GM21576 (cell line): Measurements from ENCODE around the gene IFNA17.
"Not testable (repeated sequence)": the region's sequence is repeated elsewhere in the genome, so short reads cannot be mapped to it uniquely, and the experiment has no call there.

ENCODE experiments used
- ATAC-seq: cut with Tn5 transposase; IDR thresholded peaks from one replicate; pipeline ENCODE4 v1.9.1; 2021; ENCODE audit warnings: mild to moderate bottlenecking, moderate library complexity; ENCODE audit not compliant: unreplicated experiment

Gene IFNA17

GRCh38 chr9:21228122-21228521, at the start of gene IFNA17:
IFNA17 (minus strand) TSS chr9:21228222; CDS start chr9:21228173, 49 bp downstream.
- no peak for ATAC-seq

DNA sequence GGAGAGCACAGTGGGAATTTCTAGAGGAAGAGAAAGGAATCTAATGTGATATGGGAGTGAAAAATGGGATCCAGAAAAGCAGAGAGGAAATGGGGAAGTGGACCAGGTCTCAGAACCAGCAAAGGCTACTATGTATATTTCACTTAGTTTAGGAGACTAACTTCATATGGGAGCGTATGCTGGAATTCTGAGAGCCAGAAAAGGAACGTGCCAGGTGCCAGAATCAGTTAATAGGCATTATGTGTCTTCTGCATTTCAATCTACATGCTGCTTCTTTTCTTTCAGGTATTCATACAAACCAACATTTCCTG, 40.3 kb upstream of the IFNA17 start:
- no peak for ATAC-seq

- ATAC-seq: peak; percentile 66
Observed at GRCh38 chr9:21267485-21268346, 39.7 kb upstream of the IFNA17 start.

DNA sequence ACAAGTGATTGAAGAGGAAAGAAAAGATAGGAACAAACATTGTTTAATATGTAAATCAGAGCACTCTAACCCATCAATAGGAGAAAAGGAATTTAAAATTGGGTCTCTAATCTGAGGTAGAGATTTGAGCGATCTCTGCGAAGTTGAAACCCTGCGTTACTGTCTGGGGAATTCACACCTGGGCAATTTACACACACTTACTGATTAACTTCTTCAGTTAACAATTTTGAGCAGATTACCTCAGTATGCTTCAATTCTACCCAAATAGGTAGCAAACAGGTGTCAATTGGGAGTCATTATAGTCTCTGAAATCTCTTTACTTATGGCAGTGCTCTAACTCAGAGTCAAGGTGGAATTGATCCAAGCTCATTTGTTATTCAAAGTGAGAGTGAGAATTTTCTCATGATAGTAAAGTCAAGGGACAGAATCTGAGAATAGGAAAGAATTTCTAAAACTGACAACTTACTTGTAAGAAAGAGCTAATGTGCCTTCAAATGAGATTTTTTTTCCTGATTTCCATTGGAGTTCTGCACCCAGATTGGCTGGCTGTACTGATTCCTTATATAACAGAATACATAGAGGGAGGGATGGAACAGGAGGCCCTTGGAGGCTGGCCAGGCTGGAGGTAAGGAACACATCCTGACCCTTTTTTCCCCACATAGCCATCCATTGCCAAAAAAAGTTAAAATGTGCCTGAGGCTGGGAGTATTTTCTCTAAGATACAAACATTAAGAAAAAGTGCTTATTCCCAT, 38.9 kb upstream of the IFNA17 start:
- ATAC-seq: no peak

- no peak for ATAC-seq
Observed at GRCh38 chr9:21265421-21266189, 37.6 kb upstream of the IFNA17 start.

DNA sequence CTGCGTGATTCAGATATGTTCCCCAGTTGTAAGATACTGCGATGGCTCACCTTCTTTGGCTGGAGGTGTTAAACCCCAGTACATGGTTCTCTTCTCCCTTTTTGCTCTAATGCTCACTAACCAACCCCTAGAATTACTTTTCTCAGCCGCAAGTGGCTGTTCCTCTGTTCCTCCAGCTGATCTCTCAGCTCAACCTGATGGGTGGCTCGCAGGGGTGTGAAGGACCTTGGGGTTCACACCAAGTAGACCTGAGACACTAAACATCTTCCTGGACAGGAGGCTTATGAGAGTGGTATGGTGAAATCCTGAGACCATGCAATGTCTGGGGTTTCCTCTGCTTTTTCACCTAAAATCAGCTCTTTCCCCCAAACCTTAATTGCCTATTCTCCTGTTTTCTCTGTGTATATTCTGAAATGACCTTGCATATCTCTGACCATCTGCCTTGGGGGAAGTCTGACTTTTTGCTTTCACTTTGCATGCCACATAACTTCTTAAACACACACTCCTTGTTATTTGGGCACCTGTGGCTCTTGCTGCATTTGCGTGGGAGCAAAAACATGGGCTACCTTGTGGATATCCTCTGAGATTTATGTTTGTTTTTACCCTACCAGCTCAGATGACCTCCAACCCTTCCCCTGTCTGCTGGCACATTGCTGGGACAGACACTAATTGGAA, 27.7 kb upstream of the IFNA17 start:
- no peak for ATAC-seq

DNA sequence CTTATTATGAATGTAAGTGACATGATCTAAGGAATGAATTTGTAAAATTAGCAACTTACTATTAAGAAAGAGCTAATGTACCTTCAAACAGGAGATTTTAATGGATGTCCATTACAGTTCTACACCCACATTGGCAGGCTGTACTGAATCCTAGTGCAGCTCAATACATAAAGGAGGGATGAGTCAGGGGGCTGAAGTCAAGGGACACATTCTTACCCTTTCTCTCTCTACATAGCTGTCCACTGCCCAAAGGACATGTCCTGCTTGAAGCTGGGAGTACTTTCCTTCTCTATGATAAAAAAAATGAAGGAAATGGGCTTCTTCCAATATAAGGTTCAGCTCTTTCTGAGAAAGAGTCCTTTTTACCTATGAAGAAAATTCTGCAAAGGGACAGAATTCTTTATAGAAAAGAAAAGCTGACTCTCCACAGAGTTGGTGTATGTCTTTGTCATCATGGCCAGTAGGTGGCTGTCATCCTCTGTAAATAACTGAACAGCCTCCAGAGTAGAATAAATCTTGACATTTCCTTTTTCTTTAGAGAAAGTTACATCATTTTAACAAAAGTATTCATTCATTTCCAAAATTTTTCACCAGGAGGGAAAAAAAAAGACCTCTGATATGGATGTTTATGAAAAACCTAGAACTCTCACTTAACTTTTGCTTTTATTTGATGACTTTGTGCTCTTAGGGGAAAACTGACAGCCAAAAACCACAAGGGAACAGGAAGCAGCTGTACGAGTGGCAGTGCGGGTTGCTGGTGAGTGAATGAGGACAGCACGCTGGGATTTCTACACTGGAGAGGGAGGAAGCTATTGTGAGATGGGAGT, 24.9 kb upstream of the IFNA17 start:
- ATAC-seq: peak; percentile 78

GRCh38 chr9:21251638-21252037, 23.6 kb upstream of the IFNA17 start:
- ATAC-seq: no peak

DNA sequence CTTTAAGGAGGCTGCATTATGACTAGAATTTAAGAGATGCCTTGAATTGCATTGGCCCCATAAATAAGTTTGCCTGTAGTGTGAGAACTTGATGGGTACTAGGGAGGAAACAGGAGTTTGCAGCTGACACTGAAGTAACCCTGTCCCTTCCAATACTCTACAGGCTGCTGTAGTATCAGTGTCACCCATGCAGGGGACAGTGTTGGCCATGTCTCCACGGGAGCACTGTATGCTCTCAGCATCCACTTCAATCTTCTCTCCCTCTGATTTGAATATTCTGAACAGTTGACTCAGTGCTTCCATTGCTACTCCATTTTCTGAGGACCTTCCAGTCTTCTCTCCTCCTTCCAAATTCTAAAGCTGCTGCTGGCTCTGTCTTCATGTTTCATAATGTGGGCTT, 23.2 kb upstream of the IFNA17 start:
- no peak for ATAC-seq

DNA sequence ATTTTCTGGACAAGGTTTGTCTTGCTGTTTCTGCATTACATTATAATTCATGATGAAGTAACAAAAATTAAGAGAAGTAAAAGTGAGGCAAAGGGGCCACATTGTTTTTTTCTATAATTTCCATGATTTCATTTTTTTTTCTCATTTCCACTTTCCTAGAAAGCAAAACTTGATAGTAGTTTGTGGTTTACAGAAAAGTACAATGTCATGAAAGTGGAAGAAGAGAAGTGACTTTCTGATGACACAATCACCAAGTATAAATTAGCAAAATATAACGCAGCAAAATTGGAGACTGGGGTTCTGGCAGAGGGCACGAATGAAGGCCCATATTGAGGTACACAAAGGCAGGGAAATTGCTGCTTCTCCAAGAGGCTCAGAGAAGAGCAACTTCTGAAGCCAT, 16.8 kb upstream of the IFNA17 start:
- ATAC-seq: no peak

DNA sequence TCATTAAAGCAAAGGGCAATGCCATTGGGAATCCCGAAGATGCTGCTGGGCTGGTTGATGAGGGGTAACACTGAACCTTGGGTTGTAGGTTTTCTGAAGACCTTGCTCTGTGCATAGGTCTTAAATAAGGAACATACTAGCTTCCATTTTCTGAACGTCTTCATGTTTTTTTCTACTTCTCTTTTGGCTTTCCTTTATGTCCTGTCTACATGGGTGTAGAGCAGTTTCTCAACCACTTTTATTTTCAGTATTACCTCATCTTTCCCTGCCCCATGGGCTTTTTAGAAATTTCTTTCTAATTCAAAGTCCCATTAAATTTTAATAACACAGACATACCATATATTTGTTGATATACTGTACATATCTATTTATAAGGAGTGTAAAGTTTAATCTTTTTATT, 11.9 kb upstream of the IFNA17 start, which contains the start of gene IFNA14:
TSS of gene IFNA14 (minus strand) at position 95 of the 400 bp plus-strand sequence. CDS start at position 25, 70 bp downstream.
- no peak for ATAC-seq

DNA sequence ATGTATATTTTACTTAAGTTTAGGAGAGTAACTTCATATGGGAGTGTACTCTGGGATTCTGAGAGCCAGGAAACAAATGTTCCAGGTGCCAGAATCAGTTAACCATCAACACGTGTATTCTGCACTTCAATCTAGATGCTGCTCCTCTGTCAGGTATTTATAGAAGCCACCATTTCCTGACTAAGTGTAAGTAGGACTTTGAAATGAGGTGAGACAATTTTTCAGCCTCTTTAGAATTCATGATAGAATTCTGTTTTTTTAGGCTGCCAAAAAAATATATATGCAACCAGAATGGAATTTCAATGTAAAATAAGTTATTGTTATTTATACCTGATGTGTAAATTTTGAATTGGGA, 8.3 kb upstream of the IFNA17 start:
- not testable (repeated sequence) for ATAC-seq

DNA sequence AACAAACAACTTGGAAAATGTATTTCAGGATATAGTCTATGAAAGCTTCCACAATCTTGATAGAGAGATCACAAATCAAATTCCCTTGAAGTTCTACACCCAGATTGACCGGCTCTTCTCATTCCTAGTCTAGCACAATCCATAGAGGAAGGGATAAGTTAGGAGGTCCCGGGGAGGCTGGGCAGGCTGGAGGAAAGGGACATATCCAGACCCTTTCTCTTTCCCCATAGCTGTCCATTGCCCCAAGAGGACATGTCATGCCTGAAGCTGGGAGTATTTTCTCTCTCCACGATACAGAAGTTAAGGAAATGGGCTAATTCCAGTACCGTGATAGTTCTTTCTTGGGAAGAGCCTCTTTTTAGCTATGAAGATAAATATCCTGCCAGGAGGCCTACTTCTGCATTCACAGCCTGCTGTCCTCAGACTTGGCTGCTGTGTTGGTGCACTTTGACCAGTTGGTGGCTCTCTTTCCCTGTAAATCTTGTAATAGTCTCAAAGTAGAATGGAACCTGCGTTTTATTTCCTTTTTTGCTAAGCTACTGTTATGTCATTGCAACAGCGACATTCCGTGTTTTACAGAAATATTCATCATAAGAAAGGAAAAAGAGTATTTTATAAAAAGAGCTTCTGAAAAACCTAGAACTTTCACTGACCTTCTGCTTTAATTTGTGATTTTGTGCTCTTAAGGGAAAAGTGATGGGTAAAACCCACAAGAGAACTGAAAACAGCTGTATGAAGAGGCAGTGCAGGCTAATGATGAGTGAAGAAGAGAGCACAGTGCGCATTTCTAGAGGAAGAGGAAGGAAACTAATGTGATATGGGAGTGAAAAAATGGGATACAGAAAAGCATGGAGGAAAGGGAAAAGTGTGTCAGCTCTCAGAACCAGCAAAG, 7.7 kb upstream of the IFNA17 start:
- ATAC-seq: peak; percentile 87

GRCh38 chr9:21234153-21234687, 6.2 kb upstream of the IFNA17 start:
- ATAC-seq: no peak

DNA sequence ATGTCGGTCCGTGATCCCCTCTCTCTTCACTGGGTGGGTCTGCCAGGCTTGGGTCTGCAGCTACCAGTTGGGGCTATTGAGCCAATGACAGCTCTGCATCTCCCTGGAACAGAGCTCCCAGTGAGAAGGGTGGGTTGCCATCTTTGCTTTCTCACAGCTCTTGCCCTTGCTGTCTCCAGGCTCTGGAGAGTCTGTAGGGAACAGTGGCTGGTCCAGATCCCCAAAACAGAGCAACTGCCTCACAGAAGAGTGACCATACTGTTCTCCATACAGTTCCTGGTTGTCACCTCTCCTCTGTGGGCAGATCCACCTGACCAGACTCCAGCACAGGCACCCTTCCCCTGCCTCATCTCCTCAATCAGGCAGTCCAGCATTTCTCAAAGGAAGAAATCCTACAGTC, 5.2 kb upstream of the IFNA17 start:
- no peak for ATAC-seq

DNA sequence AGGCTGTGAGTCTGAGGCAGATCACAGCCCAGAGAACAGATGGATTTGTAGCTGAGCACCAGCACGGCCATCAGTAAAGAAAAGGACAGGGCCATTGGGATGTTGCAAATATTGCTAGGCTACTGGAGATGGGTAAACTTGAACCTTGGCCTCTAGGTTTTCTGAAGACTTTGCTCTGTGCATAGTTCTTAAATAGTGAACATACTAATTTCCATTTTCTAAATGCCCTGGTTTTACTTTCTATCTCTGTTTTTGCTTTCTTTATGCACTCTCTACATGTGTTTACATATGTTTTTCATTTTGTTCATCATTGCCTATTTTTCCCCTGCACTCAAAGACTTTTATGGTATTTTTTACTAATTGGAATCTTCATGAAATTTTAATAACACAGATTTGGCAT, 10.8 kb downstream of the IFNA17 start, which contains the start of gene IFNA16:
TSS of gene IFNA16 (minus strand) at position 101 of the 400 bp plus-strand sequence. CDS start at position 95, 6 bp downstream.
- not testable (repeated sequence) for ATAC-seq

DNA sequence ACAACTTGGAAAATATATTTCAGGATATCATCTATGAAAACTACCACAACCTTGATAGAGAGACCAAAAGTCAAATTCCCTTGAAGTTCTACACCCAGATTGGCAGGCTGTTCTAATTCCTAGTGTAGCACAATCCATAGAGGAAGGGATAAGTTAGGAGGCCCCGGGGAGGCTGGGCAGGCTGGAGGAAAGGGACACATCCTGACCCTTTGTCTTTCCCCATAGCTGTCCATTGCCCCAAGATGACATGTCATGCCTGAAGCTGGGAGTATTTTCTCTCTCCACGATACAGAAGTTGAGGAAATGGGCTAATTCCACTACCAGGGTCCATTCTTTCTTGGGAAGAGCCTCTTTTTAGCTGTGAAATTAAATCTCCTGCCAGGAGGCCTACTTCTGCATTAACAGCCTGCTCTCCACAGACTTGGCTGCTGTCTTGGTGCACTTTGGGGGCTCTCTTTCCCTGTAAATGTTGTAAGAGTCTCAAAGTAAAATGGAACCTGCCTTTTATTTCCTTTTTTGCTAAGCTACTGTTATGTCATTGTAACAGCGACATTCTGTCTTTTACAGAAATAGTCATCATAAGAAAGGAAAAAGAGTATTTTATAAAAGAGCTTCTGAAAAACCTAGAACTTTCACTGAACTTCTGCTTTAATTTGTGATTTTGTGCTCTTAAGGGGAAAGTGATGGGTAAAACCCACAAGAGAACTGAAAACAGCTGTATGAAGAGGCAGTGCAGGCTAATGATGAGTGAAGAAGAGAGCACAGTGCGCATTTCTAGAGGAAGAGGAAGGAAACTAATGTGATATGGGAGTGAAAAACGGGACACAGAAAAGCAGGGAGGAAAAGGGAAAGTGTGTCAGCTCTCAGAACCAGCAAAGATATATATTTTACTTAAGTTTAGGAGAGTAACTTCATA, 14.4 kb downstream of the IFNA17 start:
- ATAC-seq: peak; percentile 81

- not testable (repeated sequence) for ATAC-seq
Observed at GRCh38 chr9:21212160-21212559, 15.9 kb downstream of the IFNA17 start.
